Thyroid gland (tissue), 4 donors: ENCODE data around the gene ZDHHC12. TPM values are rescaled to one million over a fixed set of nuclear protein-coding genes. Genes with fewer than 3 reads are reported as not detected.

Experiments
- DNase-seq, 2 donors: peaks; one replicate each; pipeline ENCODE4 v3.0.0-alpha.2; 2019
- H3K27ac ChIP-seq, 3 donors: fragments of 200-600 bp; sonication (generic); 1 replicate in 2 of 3; 2 replicates in 1 of 3; pipeline ENCODE4 v1.5.1; 2016 to 2019; ENCODE audit warnings: mild to moderate bottlenecking in 1 of 3, moderate library complexity in 1 of 3
- H3K27me3 ChIP-seq: fragments of 200-600 bp; sonication (generic); one replicate; pipeline ENCODE4 v1.5.1; 2019
- H3K36me3 ChIP-seq, 2 donors: fragments of 200-600 bp; sonication (generic); one replicate each; pipeline ENCODE4 v1.5.1; 2016 to 2019
- H3K4me1 ChIP-seq, 2 donors: fragments of 200-600 bp; sonication (generic); one replicate each; pipeline ENCODE4 v1.5.1; 2017 to 2019
- H3K4me3 ChIP-seq, 3 donors: fragments of 200-600 bp; sonication (generic); replicated peaks in 1 of 3; 1 replicate in 2 of 3; 2 replicates in 1 of 3; pipeline ENCODE4 v1.5.1; 2016; ENCODE audit warnings: mild to moderate bottlenecking in 1 of 3
- H3K9me3 ChIP-seq: fragments of 200-600 bp; sonication (generic); one replicate; pipeline ENCODE4 v1.5.1; 2017
- POLR2A ChIP-seq, 2 donors: fragments of 450-650 bp; IDR thresholded peaks; one replicate each; pipeline ENCODE4 v1.6.1; 2017; ENCODE audit warnings: antibody characterized with exemption in 2 of 2, mild to moderate bottlenecking in 2 of 2, moderate library complexity in 1 of 2
- WGBS, 2 donors: methylation state at CpG; one replicate each; pipeline ENCODE4 v1.1.5; 2017; 5-methylcytosine and 5-hydroxymethylcytosine counted together
- intact Hi-C: fragments of 100-400 bp; cut with DNase I; formaldehyde crosslinking; loops from one replicate; pipeline ENCODE4 v1.15.1; 2023
- total RNA-seq, 4 donors: library from RNA; depleted of rRNA; stranded (reverse); fragments of >200 nt; gene quantifications; one replicate each; pipeline ENCODE4 v1.2.3, GENCODE V29; 2016
- TF ChIP-seq, protein P1 (sequence below), 6 experiments: fragments of 200-600 bp in 3 of 6; fragments of 450-650 bp in 3 of 6; sonication (generic) in 3 of 6; IDR thresholded peaks; one replicate each; pipeline ENCODE4 v1.5.1; 2016 to 2019; ENCODE audit warnings: antibody characterized with exemption in 6 of 6, mild to moderate bottlenecking in 2 of 6, inconsistent platforms in 1 of 6, moderate library complexity in 1 of 6

The ZDHHC12 gene
- total RNA-seq, 4 donors from 2014 or later: 21.2 to 45.7 (median 33.7) TPM

DNA sequence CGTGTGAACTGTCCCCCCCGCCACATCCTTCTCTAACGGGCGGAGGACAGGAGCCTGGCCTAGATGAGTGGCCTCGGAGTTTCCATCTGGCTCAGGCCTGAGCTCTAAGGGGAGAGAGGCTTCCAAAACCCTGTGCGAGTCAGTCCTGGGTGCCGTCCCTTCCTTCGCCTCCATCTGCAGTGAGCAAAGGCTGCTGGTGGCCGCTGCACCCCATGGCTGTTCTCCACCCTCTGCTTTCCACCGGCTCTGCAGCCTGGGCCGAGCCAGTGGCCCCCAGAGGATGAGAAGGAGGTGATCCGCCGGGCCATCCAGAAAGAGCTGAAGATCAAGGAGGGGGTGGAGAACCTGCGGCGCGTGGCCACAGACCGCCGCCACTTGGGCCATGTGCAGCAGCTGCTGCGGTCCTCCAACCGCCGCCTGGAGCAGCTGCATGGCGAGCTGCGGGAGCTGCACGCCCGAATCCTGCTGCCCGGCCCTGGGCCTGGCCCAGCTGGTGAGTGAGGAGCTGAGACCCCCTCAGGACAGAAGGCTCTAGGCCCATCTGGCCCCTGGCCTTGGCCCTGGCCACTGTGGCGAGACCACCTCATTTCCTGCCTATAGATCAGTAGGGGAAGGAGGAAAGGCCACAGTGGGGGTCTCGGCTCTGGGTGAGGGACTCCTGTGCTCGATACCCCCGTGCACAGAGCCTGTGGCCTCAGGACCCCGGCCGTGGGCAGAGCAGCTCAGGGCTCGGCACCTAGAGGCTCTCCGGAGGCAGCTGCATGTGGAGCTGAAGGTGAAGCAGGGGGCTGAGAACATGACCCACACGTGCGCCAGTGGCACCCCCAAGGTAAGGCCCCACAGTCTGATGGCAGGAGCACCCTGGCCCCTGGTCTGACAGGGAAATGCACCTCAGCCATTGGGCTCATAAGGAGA is 18.6 kb downstream of the ZDHHC12 start:
- no peak for DNase-seq
- intact Hi-C loops: no loop called here
- Histone ChIP-seq H3K36me3 (no peaks in the 10 kb centered on the region), H3K9me3 (no peaks in the 10 kb centered on the region), H3K27me3 (no peaks in the 10 kb centered on the region), H3K4me1 (peaks cover 0 to 9% of the 10 kb centered on the region in 2 donors), H3K4me3 (no peak overlapping the region), H3K27ac (no peak overlapping the region)
- TF ChIP-seq, protein P1, sequence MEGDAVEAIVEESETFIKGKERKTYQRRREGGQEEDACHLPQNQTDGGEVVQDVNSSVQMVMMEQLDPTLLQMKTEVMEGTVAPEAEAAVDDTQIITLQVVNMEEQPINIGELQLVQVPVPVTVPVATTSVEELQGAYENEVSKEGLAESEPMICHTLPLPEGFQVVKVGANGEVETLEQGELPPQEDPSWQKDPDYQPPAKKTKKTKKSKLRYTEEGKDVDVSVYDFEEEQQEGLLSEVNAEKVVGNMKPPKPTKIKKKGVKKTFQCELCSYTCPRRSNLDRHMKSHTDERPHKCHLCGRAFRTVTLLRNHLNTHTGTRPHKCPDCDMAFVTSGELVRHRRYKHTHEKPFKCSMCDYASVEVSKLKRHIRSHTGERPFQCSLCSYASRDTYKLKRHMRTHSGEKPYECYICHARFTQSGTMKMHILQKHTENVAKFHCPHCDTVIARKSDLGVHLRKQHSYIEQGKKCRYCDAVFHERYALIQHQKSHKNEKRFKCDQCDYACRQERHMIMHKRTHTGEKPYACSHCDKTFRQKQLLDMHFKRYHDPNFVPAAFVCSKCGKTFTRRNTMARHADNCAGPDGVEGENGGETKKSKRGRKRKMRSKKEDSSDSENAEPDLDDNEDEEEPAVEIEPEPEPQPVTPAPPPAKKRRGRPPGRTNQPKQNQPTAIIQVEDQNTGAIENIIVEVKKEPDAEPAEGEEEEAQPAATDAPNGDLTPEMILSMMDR (IDR thresholded peaks at IDR 0.05): no peak
- TF ChIP-seq POLR2A (IDR thresholded peaks at IDR 0.05): no peak
- WGBS, 2 donors: 88% methylated on average over 20 to 31 of the region's 36 CpGs

DNA sequence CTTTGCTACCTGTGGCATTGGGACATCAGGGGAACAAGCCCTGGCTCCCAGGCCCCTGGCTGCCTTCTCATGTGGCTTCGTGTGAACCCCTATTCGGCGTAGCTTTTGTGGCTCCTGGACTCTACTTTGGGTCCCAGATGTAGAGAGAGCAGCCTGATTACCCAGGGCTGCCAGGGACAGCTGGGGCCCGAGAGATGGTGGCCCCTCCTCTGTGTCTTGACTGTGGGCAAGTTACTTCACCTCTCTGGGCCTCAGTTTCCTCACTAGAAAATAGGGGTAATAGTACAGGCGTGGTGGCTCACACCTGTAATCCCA is 19.6 kb downstream of the ZDHHC12 start:
- intact Hi-C loops: no loop called here
- peak overlapping the region in 2 of 3 donors; percentile 78 to 80 for H3K27ac ChIP-seq
- 90 to 97% methylated on average over 4 to 5 of the region's 5 CpGs for WGBS, 2 donors
- no peak for TF ChIP-seq POLR2A (IDR thresholded peaks at IDR 0.05)
- TF ChIP-seq, protein P1 (IDR thresholded peaks at IDR 0.05): no peak
- DNase-seq: no peak
- no peaks in the 10 kb centered on the region for H3K36me3 ChIP-seq
- no peak overlapping the region for H3K4me3 ChIP-seq
- no peaks in the 10 kb centered on the region for H3K27me3 ChIP-seq
- no peaks in the 10 kb centered on the region for H3K9me3 ChIP-seq
- H3K4me1 ChIP-seq: peaks cover 0 to 9% of the 10 kb centered on the region in 2 donors

DNA sequence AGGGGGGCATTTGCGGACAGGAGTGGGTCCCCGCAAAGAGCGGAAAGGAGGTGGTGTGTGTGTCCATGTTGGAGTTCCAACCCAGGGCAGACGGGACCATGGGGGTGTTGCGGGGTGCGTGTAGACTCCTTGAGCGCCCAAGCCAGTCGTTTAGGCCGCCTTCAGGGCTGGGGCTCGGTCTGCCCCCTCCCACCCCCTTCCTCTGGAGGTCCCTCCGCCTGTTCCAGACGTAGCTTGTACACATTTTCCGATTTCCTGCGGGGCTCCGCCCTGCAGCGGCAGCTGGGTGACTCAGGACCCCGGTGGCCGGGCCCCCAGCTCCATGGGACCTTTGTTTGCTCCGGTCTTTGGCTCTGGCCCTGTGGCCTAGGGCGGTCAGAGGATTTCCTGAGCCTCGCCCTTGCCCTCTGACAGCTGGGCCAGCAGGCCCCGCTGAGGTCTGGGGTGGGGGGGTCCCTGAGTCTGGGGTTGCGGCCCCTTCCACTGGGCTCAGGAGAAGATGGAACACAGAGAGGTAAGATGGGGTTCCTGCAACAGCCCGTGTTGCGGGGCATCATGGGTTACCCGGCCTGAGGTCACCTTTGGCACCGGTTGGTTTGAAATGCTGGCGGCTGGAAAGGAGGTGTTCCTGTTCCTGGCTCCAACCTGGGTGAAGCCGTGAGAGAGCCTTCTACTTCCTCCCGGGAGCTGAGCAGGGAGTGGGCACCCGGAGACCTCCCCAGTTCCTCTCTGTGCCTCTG is 20.1 kb downstream of the ZDHHC12 start:
- peaks cover 0 to 9% of the 10 kb centered on the region in 2 donors for H3K4me1 ChIP-seq
- H3K27me3 ChIP-seq: no peaks in the 10 kb centered on the region
- H3K4me3 ChIP-seq: peak overlapping the region in 1 of 3 donors; percentile 83
- no peaks in the 10 kb centered on the region for H3K9me3 ChIP-seq
- H3K36me3 ChIP-seq: no peaks in the 10 kb centered on the region
- WGBS, 2 donors: 64 to 71% methylated on average over 13 to 30 of the region's 31 CpGs
- peak overlapping the region in 2 of 3 donors; percentile 78 to 80 for H3K27ac ChIP-seq
- intact Hi-C loops: no loop called here
- DNase-seq: no peak
- TF ChIP-seq, protein P1 (IDR thresholded peaks at IDR 0.05): no peak
- TF ChIP-seq POLR2A (IDR thresholded peaks at IDR 0.05): no peak

DNA sequence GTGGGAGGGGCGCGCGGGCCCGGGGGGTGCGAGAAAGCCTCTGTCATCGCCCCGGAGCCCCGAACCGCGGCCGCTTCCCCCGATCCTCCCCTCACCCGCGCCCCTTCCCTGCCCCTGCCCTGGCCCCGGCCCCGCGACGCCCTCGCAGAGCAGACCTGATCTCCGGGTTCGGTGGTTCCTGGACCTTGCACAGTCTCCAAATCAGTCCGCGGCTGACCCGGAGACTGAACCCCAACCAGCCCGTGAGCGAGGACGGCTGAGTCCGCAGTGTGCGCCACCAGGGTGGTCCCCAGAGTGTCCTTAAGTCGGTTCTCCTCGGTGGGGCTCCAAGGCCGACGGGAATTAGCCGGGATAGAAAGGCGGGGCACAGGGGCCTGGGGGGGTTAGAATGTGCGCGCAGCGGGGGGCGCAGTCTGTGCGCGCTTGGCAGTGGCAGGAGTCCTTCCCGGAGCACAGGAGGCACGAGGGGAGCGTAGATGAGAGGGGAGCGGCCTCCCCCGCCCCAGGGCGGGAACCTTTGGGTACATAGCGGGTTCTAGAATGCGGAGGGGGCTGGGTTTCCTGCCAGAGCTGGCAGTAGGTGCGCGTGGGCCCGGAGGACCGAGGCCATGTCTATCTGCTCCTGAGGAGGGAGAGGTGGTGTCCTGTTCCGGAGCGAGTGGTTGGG is 20.8 kb downstream of the ZDHHC12 start:
- Histone ChIP-seq H3K4me1 (peaks cover 0 to 9% of the 10 kb centered on the region in 2 donors), H3K9me3 (no peaks in the 10 kb centered on the region), H3K27me3 (no peaks in the 10 kb centered on the region), H3K27ac (peak overlapping the region; percentile 51 to 80 (median 78)), H3K36me3 (no peaks in the 10 kb centered on the region), H3K4me3 (peak overlapping the region; percentile 75 to 83 (median 79))
- no peak for TF ChIP-seq POLR2A (IDR thresholded peaks at IDR 0.05)
- TF ChIP-seq, protein P1 (IDR thresholded peaks at IDR 0.05): no peak
- intact Hi-C loops: no loop called here
- WGBS, 2 donors: 5 to 20% methylated on average over 14 to 32 of the region's 55 CpGs
- DNase-seq: peak; percentile 42 to 47
